ENCODE measurements around the gene LYRM9. TPM values are rescaled to one million over a fixed set of nuclear protein-coding genes. Genes with fewer than 3 reads are reported as not detected.

LYRM9 gene
- total and polyA plus RNA-seq, 2 of the 8 experiments (the other 6 are each of a cell fraction or from before 2014, with no cell fraction given), result 4.3 to 5.2 TPM

- H3K23me2 ChIP-seq (ENCODE audit: low read depth, low read length), result no peaks in the 10 kb centered on the region
- H3K79me1 ChIP-seq (ENCODE audit: low read depth, low read length), result no peaks in the 10 kb centered on the region
- H4K91ac ChIP-seq (replicated peaks; ENCODE audit: insufficient read length, low read length), result no peak overlapping the region
- H2BK120ac ChIP-seq (replicated peaks; ENCODE audit: low read depth, low read length), result no peak overlapping the region
- no peak overlapping the region for H2BK20ac ChIP-seq (ENCODE audit: low read length)
- POLR2A ChIA-PET (ENCODE audit: partially characterized antibody), result no interaction called here
- H3K9ac ChIP-seq (replicated peaks in 1 of 4; ENCODE audit: extremely low read depth in 1 of 4, low read depth in 3 of 4, low read length in 3 of 4), result no peak overlapping the region
- no peak overlapping the region for H3K18ac ChIP-seq (ENCODE audit: extremely low read depth, low read length)
- H3K14ac ChIP-seq (ENCODE audit: insufficient read length), result no peak overlapping the region
- H4K8ac ChIP-seq (ENCODE audit: extremely low read depth, insufficient read depth, low read length), result no peak overlapping the region
- no peak overlapping the region for H2BK15ac ChIP-seq (ENCODE audit: low read length)
- no peak overlapping the region for H2BK5ac ChIP-seq (ENCODE audit: low read depth, low read length)
- H3K56ac ChIP-seq (replicated peaks; ENCODE audit: insufficient read length, low read depth, low read length), result no peak overlapping the region
- FAIRE-seq (no peak), DNase-seq (ENCODE audit: low read depth in 1 of 2, low spot score in 2 of 2) (no peak)
- H2BK12ac ChIP-seq (ENCODE audit: low read depth, low read length), result no peak overlapping the region
- H3K23ac ChIP-seq (ENCODE audit: insufficient read length), result no peak overlapping the region
- H3K79me2 ChIP-seq (ENCODE audit: control insufficient read depth in 1 of 2, insufficient read depth in 2 of 2, low read length in 2 of 2), result no peaks in the 10 kb centered on the region
- H2AFZ ChIP-seq (ENCODE audit: low read length), result no peak overlapping the region
- no peak overlapping the region for H3K4me3 ChIP-seq (ENCODE audit: extremely low read depth in 1 of 4, insufficient read depth in 2 of 4, low read depth in 3 of 4, low read length in 4 of 4)
- no peaks in the 10 kb centered on the region for H3K36me3 ChIP-seq (ENCODE audit: control insufficient read depth in 2 of 4, insufficient read depth in 4 of 4, low read length in 3 of 4)
- H3K9me3 ChIP-seq (ENCODE audit: insufficient read depth in 2 of 2, low read depth in 1 of 2, low read length in 1 of 2), result no peaks in the 10 kb centered on the region; a peak in 1 of 4 replicates
- no peak overlapping the region for H3K4me2 ChIP-seq (ENCODE audit: insufficient read depth in 1 of 2, low read depth in 2 of 2, low read length in 2 of 2)
- no peak overlapping the region for H3K27ac ChIP-seq (ENCODE audit: low read depth, low read length)
- CTCF ChIA-PET (ENCODE audit: partially characterized antibody), result interaction anchor here (0.6 kb wide), 1 partner anchor 472 kb away, joined by 3 read pairs; no protein-coding TSS in a partner anchor
- H3K27me3 ChIP-seq (replicated peaks in 1 of 4; ENCODE audit: control insufficient read depth in 3 of 4, extremely low read depth in 1 of 4, insufficient read depth in 3 of 4, low read length in 3 of 4), result 0 out of 7 replicates have a peak, but pooled peaks cover 0 to 3% (median 0%) of the 10 kb centered on the region in 4 experiments
- H4K20me1 ChIP-seq (replicated peaks in 1 of 2; ENCODE audit: control insufficient read depth in 1 of 2, insufficient read depth in 2 of 2, low read length in 2 of 2), result no peaks in the 10 kb centered on the region
- WGBS, 2 experiments (ENCODE audit: extremely low coverage in 1 of 2, insufficient coverage in 1 of 2, insufficient read length in 1 of 2, insufficient replicate concordance in 2 of 2, low coverage in 1 of 2, low lambda C conversion rate in 2 of 2, missing lambda C conversion rate in 1 of 2), result 96% methylated on average over 3 of the region's 3 CpGs; no CpG with 5 or more reads in 1 of the 2 experiments
- no peak overlapping the region for H3K4ac ChIP-seq (replicated peaks; ENCODE audit: insufficient read length, low read depth, low read length)
- H2AK5ac ChIP-seq (ENCODE audit: low read depth, low read length), result no peak overlapping the region
- H4K5ac ChIP-seq (ENCODE audit: insufficient read length, low read depth, low read length), result no peak overlapping the region
- H3K4me1 ChIP-seq (replicated peaks in 1 of 4; ENCODE audit: control insufficient read depth in 3 of 4, insufficient read depth in 4 of 4, low read length in 3 of 4), result no peaks in the 10 kb centered on the region
- TF ChIP-seq EP300 (IDR thresholded peaks at IDR 0.05; ENCODE audit: borderline replicate concordance in 1 of 2, low read depth in 2 of 2, low read length in 2 of 2) (no peak), MAFK (IDR thresholded peaks at IDR 0.05; ENCODE audit: low read depth, low read length) (no peak), NRF1 (IDR thresholded peaks at IDR 0.05; ENCODE audit: low read depth, low read length) (no peak)
These were observed 20.4 kb downstream of the LYRM9 start for GRCh38 chr17:27872776-27873175.

Measured in H1 (cell line).